K562 treated with DMSO at 1 percent for 12 hours (cell line): ENCODE data around the gene OR2B2. TPM values are rescaled to one million over a fixed set of nuclear protein-coding genes. Genes with fewer than 3 reads are reported as not detected.

ENCODE experiments used
- total RNA-seq: library from RNA; unstranded; fragments of 300-600 nt; gene quantifications from 2 replicates; pipeline ENCODE4 v1.2.3, GENCODE V29; 2022; ENCODE audit not compliant: insufficient read depth

Gene OR2B2
- not detected in 2 replicates for total RNA-seq

DNA sequence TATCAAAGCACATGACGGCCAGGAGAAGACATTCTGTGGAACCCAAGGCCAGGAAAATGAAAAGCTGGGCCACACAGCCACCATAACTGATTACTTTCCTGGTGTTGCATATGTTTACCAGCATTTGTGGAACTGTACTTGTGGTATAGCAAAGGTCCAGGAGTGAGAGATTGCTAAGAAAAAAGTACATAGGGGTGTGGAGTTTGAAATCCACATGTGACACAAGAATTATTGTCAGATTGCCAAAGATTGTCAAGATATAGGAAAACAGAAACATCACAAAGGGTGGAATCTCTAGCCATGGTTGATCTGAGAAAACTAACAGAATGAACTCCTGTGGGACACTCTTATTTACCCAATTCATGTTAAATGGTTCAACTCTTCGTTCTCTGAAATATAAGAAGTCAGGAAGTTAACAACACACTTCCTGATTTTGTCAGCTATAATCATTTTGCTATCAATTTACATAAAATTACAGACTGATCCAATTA is at the start of gene OR2B2:
Gene OR2B2 (minus strand): TSS at position 441 of the 491 bp plus-strand sequence. CDS start 77 bp downstream, at position 364.

DNA sequence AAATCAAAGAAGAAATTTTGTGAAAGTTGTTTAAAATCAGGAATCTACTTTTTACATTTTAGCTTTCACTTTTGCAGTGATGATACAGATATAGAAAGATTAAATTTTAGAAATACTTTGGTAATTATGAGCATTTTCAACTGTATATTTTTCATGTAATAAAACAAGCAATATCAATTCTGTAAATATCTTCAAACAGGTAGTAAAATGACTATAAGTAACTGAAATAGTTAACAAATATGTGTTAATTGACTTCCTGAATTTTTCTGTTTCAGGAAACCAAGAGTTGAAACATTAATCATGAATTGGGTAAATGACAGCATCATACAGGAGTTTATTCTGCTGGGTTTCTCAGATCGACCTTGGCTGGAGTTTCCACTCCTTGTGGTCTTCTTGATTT is 44.7 kb upstream of the OR2B2 start, which contains the start of gene OR2B6:
Gene OR2B6 (plus strand): TSS at position 301 of the 400 bp plus-strand sequence. CDS start 0 bp downstream, at position 301.

Other genes with a start within 250 kb of the OR2B2 start
- gene OR2B6, start 44.8 kb upstream of the OR2B2 start, total RNA-seq: 2.0 and 3.8 TPM in 2 replicates
- 3.2 and 4.5 TPM in 2 replicates for gene ZNF165, start 168.2 kb upstream of the OR2B2 start, total RNA-seq
- gene ZSCAN16, start 212.2 kb upstream of the OR2B2 start, total RNA-seq: not detected in 2 replicates
- gene ZKSCAN8, start 229.5 kb upstream of the OR2B2 start, total RNA-seq: 3.5 and 28.3 TPM in 2 replicates